Liver (tissue), 9 donors: ENCODE measurements around the gene GRIN2A. TPM values are rescaled to one million over a fixed set of nuclear protein-coding genes. Genes with fewer than 3 reads are reported as not detected.

Experiments used
- DNase-seq: peaks from one replicate; pipeline ENCODE4 v3.0.0-alpha.2; 2017; ENCODE audit warnings: low spot score
- H3K27ac ChIP-seq, 2 donors: one replicate each; pipeline ENCODE4 v1.7.0; 2013; ENCODE audit warnings: inconsistent platforms in 2 of 2, low read length in 2 of 2, control low read depth in 1 of 2, low read depth in 1 of 2, mild to moderate bottlenecking in 1 of 2
- H3K27me3 ChIP-seq, 4 donors: one replicate each; pipeline versions ENCODE4 v1.6.1 to v1.7.0; 2013; ENCODE audit warnings: low read length in 3 of 4, inconsistent platforms in 1 of 4, mild to moderate bottlenecking in 1 of 4, moderate library complexity in 1 of 4; ENCODE audit not compliant: control insufficient read depth in 4 of 4, insufficient read depth in 4 of 4
- H3K36me3 ChIP-seq, 4 donors: one replicate each; pipeline versions ENCODE4 v1.6.1 to v1.7.0; 2013; ENCODE audit warnings: low read length in 3 of 4, mild to moderate bottlenecking in 3 of 4, low read depth in 1 of 4, moderate library complexity in 1 of 4; ENCODE audit not compliant: control insufficient read depth in 4 of 4, insufficient read depth in 3 of 4
- H3K4me1 ChIP-seq, 4 donors: one replicate each; pipeline versions ENCODE4 v1.6.1 to v1.7.0; 2013; ENCODE audit warnings: low read length in 3 of 4, mild to moderate bottlenecking in 3 of 4, moderate library complexity in 1 of 4; ENCODE audit not compliant: control insufficient read depth in 4 of 4, insufficient read depth in 4 of 4
- H3K4me3 ChIP-seq, 3 donors: one replicate each; pipeline versions ENCODE4 v1.6.1 to v1.7.0; 2013; ENCODE audit warnings: low read length in 3 of 3, control low read depth in 1 of 3, low read depth in 1 of 3, mild to moderate bottlenecking in 1 of 3
- H3K9ac ChIP-seq, 2 donors: one replicate each; pipeline ENCODE4 v1.7.0; 2013; ENCODE audit warnings: low read length in 2 of 2, mild to moderate bottlenecking in 2 of 2, moderate library complexity in 2 of 2, control low read depth in 1 of 2, low read depth in 1 of 2
- H3K9me3 ChIP-seq, 4 donors: one replicate each; pipeline versions ENCODE4 v1.6.1 to v1.7.0; 2013; ENCODE audit warnings: low read length in 3 of 4; ENCODE audit not compliant: control insufficient read depth in 4 of 4
- EGR1 ChIP-seq, 2 donors: IDR thresholded peaks; 2 replicates each; pipeline ENCODE4 v1.6.1; 2016 to 2018; ENCODE audit warnings: antibody characterized with exemption in 2 of 2, low read depth in 2 of 2
- FOXA1 ChIP-seq: IDR thresholded peaks from 2 replicates; pipeline ENCODE4 v1.6.1; 2016; ENCODE audit warnings: antibody characterized with exemption
- FOXA2 ChIP-seq: IDR thresholded peaks from 2 replicates; pipeline ENCODE4 v1.6.1; 2016; ENCODE audit warnings: antibody characterized with exemption
- GABPA ChIP-seq, 2 donors: IDR thresholded peaks in 1 of 2; conservative IDR thresholded peaks in 1 of 2; 2 replicates each; pipeline ENCODE4 v1.6.1; 2016; ENCODE audit warnings: antibody characterized with exemption in 2 of 2, mild to moderate bottlenecking in 1 of 2, moderate library complexity in 1 of 2
- HNF4A ChIP-seq, 2 donors: conservative IDR thresholded peaks; 2 replicates each; pipeline ENCODE4 v1.6.1; 2016; ENCODE audit warnings: antibody characterized with exemption in 2 of 2, mild to moderate bottlenecking in 2 of 2
- HNF4G ChIP-seq: IDR thresholded peaks from 2 replicates; pipeline ENCODE4 v1.6.1; 2016; ENCODE audit warnings: antibody characterized with exemption
- JUND ChIP-seq, 2 donors: IDR thresholded peaks; 2 replicates each; pipeline ENCODE4 v1.6.1; 2016; ENCODE audit warnings: antibody characterized with exemption in 2 of 2
- NR2F2 ChIP-seq: IDR thresholded peaks from 2 replicates; pipeline ENCODE4 v1.6.1; 2016; ENCODE audit warnings: antibody characterized with exemption
- RAD21 ChIP-seq, 2 donors: IDR thresholded peaks; 2 replicates each; pipeline ENCODE4 v1.6.1; 2016; ENCODE audit warnings: antibody characterized with exemption in 2 of 2, mild to moderate bottlenecking in 2 of 2
- RXRA ChIP-seq, 2 donors: IDR thresholded peaks; 2 replicates each; pipeline ENCODE4 v1.6.1; 2017 to 2018; ENCODE audit warnings: antibody characterized with exemption in 2 of 2, mild to moderate bottlenecking in 1 of 2
- SP1 ChIP-seq: IDR thresholded peaks from 2 replicates; pipeline ENCODE4 v1.6.1; 2018; ENCODE audit warnings: antibody characterized with exemption, mild to moderate bottlenecking
- TAF1 ChIP-seq: conservative IDR thresholded peaks from 2 replicates; pipeline ENCODE4 v1.6.1; 2016; ENCODE audit warnings: antibody characterized with exemption, mild to moderate bottlenecking
- YY1 ChIP-seq: IDR thresholded peaks from 2 replicates; pipeline ENCODE4 v1.6.1; 2016; ENCODE audit warnings: antibody characterized with exemption, mild to moderate bottlenecking
- WGBS: extraction: QIAGEN DNeasy Blood & Tissue Kit; methylation state at CpG from one replicate; pipeline ENCODE4 v1.1.7; 2013; 5-methylcytosine and 5-hydroxymethylcytosine counted together
- polyA plus RNA-seq, 2 donors: library from polyadenylated mRNA; stranded (reverse) in 1 of 2; unstranded in 1 of 2; fragments of 200-250 nt in 1 of 2; fragments of >200 nt in 1 of 2; fragmentation: Nextera tagmentation in 1 of 2; extraction: Ambion mirVana in 1 of 2; gene quantifications; one replicate each; pipeline versions ENCODE4 v1.2.1 to v1.2.3, GENCODE V29; 2013 to 2015
- total RNA-seq, 2 donors: library from RNA; depleted of rRNA; stranded (reverse); fragments of >200 nt; gene quantifications; one replicate each; pipeline ENCODE4 v1.2.3, GENCODE V29; 2014
- TF ChIP-seq, protein P1 (sequence below): IDR thresholded peaks from 2 replicates; pipeline ENCODE4 v1.6.1; 2016; ENCODE audit warnings: antibody characterized with exemption, mild to moderate bottlenecking
- TF ChIP-seq, protein P2 (sequence below): fragments of 150-350 bp; IDR thresholded peaks from 2 replicates; pipeline ENCODE4 v1.5.1; 2017; ENCODE audit warnings: improper control_type of control experiment, low read depth, low read length; ENCODE audit not compliant: missing input control
- TF ChIP-seq, protein P3 (sequence below): IDR thresholded peaks from 2 replicates; pipeline ENCODE4 v1.6.1; 2016; ENCODE audit warnings: antibody characterized with exemption
- TF ChIP-seq, protein P4 (sequence below): IDR thresholded peaks from 2 replicates; pipeline ENCODE4 v1.6.1; 2016; ENCODE audit warnings: antibody characterized with exemption
- TF ChIP-seq, protein P5 (sequence below): IDR thresholded peaks from 2 replicates; pipeline ENCODE4 v1.6.1; 2016; ENCODE audit warnings: antibody characterized with exemption
- donor health status: healthy.
- donor health status: healthy.
- donor health status: healthy.
- donor health status: healthy.
- donor health status: healthy.

Gene GRIN2A
- total and polyA plus RNA-seq, 4 donors: under 0.01 to 0.08 (median 0.07) TPM; not detected in 1

DNA sequence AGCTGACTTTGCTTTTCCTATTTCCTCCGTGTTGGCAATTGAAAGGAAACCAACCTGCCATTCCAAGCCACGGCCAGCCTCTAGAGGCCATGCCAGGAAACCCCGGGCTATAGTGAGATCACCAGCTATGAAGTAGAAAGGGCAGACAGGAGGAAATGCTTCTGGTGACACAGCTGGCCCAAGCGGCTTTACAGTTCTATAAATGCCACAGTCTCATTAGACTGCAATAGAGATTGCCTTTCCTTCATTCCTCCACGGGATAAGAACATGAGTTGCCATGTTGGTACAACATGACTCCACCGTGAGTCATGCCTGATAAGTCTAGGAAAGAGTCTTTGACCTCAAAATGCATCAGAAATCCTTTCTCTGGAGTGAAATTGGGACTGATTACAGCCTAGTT, 384.9 kb downstream of the GRIN2A start:
- Histone ChIP-seq H3K4me3 (no peak overlapping the region), H3K27ac (no peak overlapping the region), H3K4me1 (no peaks in the 10 kb centered on the region), H3K27me3 (no peaks in the 10 kb centered on the region), H3K9me3 (no peaks in the 10 kb centered on the region), H3K36me3 (peaks cover 0 to 3% (median under 1%) of the 10 kb centered on the region in 4 donors), H3K9ac (no peak overlapping the region)
- TF ChIP-seq, protein P1, sequence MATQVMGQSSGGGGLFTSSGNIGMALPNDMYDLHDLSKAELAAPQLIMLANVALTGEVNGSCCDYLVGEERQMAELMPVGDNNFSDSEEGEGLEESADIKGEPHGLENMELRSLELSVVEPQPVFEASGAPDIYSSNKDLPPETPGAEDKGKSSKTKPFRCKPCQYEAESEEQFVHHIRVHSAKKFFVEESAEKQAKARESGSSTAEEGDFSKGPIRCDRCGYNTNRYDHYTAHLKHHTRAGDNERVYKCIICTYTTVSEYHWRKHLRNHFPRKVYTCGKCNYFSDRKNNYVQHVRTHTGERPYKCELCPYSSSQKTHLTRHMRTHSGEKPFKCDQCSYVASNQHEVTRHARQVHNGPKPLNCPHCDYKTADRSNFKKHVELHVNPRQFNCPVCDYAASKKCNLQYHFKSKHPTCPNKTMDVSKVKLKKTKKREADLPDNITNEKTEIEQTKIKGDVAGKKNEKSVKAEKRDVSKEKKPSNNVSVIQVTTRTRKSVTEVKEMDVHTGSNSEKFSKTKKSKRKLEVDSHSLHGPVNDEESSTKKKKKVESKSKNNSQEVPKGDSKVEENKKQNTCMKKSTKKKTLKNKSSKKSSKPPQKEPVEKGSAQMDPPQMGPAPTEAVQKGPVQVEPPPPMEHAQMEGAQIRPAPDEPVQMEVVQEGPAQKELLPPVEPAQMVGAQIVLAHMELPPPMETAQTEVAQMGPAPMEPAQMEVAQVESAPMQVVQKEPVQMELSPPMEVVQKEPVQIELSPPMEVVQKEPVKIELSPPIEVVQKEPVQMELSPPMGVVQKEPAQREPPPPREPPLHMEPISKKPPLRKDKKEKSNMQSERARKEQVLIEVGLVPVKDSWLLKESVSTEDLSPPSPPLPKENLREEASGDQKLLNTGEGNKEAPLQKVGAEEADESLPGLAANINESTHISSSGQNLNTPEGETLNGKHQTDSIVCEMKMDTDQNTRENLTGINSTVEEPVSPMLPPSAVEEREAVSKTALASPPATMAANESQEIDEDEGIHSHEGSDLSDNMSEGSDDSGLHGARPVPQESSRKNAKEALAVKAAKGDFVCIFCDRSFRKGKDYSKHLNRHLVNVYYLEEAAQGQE: no peak
- no peak for TF ChIP-seq HNF4A (conservative IDR thresholded peaks at IDR 0.05)
- TF ChIP-seq RXRA (IDR thresholded peaks at IDR 0.05): no peak
- TF ChIP-seq FOXA2: no peak
- TF ChIP-seq HNF4G: no peak
- TF ChIP-seq, protein P2, sequence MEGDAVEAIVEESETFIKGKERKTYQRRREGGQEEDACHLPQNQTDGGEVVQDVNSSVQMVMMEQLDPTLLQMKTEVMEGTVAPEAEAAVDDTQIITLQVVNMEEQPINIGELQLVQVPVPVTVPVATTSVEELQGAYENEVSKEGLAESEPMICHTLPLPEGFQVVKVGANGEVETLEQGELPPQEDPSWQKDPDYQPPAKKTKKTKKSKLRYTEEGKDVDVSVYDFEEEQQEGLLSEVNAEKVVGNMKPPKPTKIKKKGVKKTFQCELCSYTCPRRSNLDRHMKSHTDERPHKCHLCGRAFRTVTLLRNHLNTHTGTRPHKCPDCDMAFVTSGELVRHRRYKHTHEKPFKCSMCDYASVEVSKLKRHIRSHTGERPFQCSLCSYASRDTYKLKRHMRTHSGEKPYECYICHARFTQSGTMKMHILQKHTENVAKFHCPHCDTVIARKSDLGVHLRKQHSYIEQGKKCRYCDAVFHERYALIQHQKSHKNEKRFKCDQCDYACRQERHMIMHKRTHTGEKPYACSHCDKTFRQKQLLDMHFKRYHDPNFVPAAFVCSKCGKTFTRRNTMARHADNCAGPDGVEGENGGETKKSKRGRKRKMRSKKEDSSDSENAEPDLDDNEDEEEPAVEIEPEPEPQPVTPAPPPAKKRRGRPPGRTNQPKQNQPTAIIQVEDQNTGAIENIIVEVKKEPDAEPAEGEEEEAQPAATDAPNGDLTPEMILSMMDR: no peak
- TF ChIP-seq, protein P3, sequence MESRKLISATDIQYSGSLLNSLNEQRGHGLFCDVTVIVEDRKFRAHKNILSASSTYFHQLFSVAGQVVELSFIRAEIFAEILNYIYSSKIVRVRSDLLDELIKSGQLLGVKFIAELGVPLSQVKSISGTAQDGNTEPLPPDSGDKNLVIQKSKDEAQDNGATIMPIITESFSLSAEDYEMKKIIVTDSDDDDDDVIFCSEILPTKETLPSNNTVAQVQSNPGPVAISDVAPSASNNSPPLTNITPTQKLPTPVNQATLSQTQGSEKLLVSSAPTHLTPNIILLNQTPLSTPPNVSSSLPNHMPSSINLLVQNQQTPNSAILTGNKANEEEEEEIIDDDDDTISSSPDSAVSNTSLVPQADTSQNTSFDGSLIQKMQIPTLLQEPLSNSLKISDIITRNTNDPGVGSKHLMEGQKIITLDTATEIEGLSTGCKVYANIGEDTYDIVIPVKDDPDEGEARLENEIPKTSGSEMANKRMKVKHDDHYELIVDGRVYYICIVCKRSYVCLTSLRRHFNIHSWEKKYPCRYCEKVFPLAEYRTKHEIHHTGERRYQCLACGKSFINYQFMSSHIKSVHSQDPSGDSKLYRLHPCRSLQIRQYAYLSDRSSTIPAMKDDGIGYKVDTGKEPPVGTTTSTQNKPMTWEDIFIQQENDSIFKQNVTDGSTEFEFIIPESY: no peak
- TF ChIP-seq RAD21 (IDR thresholded peaks at IDR 0.05): no peak
- TF ChIP-seq, protein P4, sequence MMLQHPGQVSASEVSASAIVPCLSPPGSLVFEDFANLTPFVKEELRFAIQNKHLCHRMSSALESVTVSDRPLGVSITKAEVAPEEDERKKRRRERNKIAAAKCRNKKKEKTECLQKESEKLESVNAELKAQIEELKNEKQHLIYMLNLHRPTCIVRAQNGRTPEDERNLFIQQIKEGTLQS: no peak
- no peak for TF ChIP-seq EGR1 (IDR thresholded peaks at IDR 0.05; ENCODE audit: low read depth in 2 of 2)
- TF ChIP-seq SP1: no peak
- no peak for TF ChIP-seq GABPA (IDR thresholded peaks at IDR 0.05 in 1 of 2, conservative IDR thresholded peaks at IDR 0.05 in 1 of 2)
- no peak for TF ChIP-seq YY1
- TF ChIP-seq JUND (IDR thresholded peaks at IDR 0.05): no peak
- no peak for TF ChIP-seq TAF1
- no peak for TF ChIP-seq FOXA1
- no peak for TF ChIP-seq NR2F2
- TF ChIP-seq, protein P5, sequence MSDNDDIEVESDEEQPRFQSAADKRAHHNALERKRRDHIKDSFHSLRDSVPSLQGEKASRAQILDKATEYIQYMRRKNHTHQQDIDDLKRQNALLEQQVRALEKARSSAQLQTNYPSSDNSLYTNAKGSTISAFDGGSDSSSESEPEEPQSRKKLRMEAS: no peak
- 52% methylated on average over 6 of the region's 6 CpGs for WGBS
- no peak for DNase-seq
